Breast epithelium (tissue), 3 donors: Measurements from ENCODE around the gene TDRD5.

Experiments
- POLR2A ChIP-seq: fragments of 450-650 bp; IDR thresholded peaks from one replicate; pipeline ENCODE4 v1.6.1; 2016; ENCODE audit warnings: antibody characterized with exemption, mild to moderate bottlenecking, moderate library complexity
- POLR2AphosphoS5 ChIP-seq, 3 donors: sonication (generic); formaldehyde crosslinking; IDR thresholded peaks; one replicate each; pipeline ENCODE4 v1.6.1; 2017; ENCODE audit warnings: antibody characterized with exemption in 3 of 3
- TF ChIP-seq, protein P1 (sequence below), 3 donors: fragments of 450-650 bp; IDR thresholded peaks; one replicate each; pipeline ENCODE4 v1.5.1; 2016 to 2017; ENCODE audit warnings: antibody characterized with exemption in 3 of 3, mild to moderate bottlenecking in 3 of 3, moderate library complexity in 3 of 3

GRCh38 chr1:179630719-179631118 lies 39.1 kb downstream of the TDRD5 start:
- TF ChIP-seq POLR2A: no peak
- TF ChIP-seq POLR2AphosphoS5 (IDR thresholded peaks at IDR 0.05): no peak
- TF ChIP-seq, protein P1, sequence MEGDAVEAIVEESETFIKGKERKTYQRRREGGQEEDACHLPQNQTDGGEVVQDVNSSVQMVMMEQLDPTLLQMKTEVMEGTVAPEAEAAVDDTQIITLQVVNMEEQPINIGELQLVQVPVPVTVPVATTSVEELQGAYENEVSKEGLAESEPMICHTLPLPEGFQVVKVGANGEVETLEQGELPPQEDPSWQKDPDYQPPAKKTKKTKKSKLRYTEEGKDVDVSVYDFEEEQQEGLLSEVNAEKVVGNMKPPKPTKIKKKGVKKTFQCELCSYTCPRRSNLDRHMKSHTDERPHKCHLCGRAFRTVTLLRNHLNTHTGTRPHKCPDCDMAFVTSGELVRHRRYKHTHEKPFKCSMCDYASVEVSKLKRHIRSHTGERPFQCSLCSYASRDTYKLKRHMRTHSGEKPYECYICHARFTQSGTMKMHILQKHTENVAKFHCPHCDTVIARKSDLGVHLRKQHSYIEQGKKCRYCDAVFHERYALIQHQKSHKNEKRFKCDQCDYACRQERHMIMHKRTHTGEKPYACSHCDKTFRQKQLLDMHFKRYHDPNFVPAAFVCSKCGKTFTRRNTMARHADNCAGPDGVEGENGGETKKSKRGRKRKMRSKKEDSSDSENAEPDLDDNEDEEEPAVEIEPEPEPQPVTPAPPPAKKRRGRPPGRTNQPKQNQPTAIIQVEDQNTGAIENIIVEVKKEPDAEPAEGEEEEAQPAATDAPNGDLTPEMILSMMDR (IDR thresholded peaks at IDR 0.05): no peak
